Tibial nerve (tissue), 3 donors: ENCODE measurements around the gene TEKTIP1.

Experiments
- POLR2A ChIP-seq, 2 donors: fragments of 450-650 bp; IDR thresholded peaks; one replicate each; pipeline ENCODE4 v1.6.1; 2017; ENCODE audit warnings: antibody characterized with exemption in 2 of 2, mild to moderate bottlenecking in 2 of 2, moderate library complexity in 2 of 2
- TF ChIP-seq, protein P1 (sequence below), 5 experiments: fragments of 200-600 bp in 3 of 5; fragments of 450-650 bp in 2 of 5; sonication (generic) in 3 of 5; IDR thresholded peaks; one replicate each; pipeline ENCODE4 v1.5.1; 2016 to 2019; ENCODE audit warnings: antibody characterized with exemption in 5 of 5, mild to moderate bottlenecking in 3 of 5, moderate library complexity in 2 of 5

DNA sequence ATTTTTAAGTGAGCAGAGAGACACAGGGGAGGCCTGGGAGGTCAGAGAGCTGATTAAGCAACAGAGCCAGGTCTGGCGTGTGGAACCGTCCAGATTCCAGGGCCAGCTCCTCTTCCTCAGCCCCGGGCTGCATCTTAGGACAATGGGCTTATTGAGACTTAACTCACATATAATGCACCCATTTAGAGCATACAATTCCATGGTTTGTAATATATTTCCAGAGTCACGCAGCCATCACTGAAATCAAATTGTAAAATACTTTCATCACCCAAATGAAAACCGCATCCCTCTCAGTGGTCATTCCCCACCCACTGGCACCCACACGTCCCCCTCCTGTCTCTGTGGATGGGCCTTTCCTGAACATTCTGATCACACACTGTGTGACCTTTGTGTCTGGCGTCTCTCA, 31.6 kb downstream of the TEKTIP1 start:
- no peak for TF ChIP-seq POLR2A (IDR thresholded peaks at IDR 0.05)
- TF ChIP-seq, protein P1, sequence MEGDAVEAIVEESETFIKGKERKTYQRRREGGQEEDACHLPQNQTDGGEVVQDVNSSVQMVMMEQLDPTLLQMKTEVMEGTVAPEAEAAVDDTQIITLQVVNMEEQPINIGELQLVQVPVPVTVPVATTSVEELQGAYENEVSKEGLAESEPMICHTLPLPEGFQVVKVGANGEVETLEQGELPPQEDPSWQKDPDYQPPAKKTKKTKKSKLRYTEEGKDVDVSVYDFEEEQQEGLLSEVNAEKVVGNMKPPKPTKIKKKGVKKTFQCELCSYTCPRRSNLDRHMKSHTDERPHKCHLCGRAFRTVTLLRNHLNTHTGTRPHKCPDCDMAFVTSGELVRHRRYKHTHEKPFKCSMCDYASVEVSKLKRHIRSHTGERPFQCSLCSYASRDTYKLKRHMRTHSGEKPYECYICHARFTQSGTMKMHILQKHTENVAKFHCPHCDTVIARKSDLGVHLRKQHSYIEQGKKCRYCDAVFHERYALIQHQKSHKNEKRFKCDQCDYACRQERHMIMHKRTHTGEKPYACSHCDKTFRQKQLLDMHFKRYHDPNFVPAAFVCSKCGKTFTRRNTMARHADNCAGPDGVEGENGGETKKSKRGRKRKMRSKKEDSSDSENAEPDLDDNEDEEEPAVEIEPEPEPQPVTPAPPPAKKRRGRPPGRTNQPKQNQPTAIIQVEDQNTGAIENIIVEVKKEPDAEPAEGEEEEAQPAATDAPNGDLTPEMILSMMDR (IDR thresholded peaks at IDR 0.05), result no peak
